Nephron progenitor cell (in vitro differentiated cells): Measurements from ENCODE around the gene RNF38.

ENCODE experiments used
- DNase-seq: peaks from one replicate; pipeline ENCODE4 v3.0.0; 2021
- H3K27ac Mint-ChIP-seq: 2 replicates; pipeline ENCODE4 v1.8.0; 2021; ENCODE audit warnings: mild to moderate bottlenecking, moderate library complexity, mixed read lengths
- H3K27me3 Mint-ChIP-seq: 2 replicates; pipeline ENCODE4 v1.8.0; 2021; ENCODE audit warnings: mild to moderate bottlenecking, low read depth, mixed read lengths; ENCODE audit not compliant: poor library complexity
- H3K36me3 Mint-ChIP-seq: 2 replicates; pipeline ENCODE4 v1.8.0; 2021; ENCODE audit warnings: low read depth, mixed read lengths
- H3K4me1 Mint-ChIP-seq: 2 replicates; pipeline ENCODE4 v1.8.0; 2021; ENCODE audit warnings: mixed read lengths
- H3K4me3 Mint-ChIP-seq: 2 replicates; pipeline ENCODE4 v1.8.0; 2021; ENCODE audit warnings: mild to moderate bottlenecking, moderate library complexity, mixed read lengths
- H3K9me3 Mint-ChIP-seq: 2 replicates; pipeline ENCODE4 v1.8.0; 2021; ENCODE audit warnings: mild to moderate bottlenecking, moderate library complexity, mixed read lengths
- TF ChIP-seq, protein P1 (sequence below): fragments of 200-600 bp; sonication (generic); IDR thresholded peaks from 2 replicates; pipeline ENCODE4 v1.5.0; 2021; ENCODE audit warnings: antibody characterized with exemption

The RNF38 gene

GRCh38 chr9:36336131-36336907 is 63.8 kb downstream of the RNF38 start:
- DNase-seq = no peak
- Mint-ChIP-seq H3K9me3 (no peaks in the 10 kb centered on the region), H3K4me3 (no peak overlapping the region)

GRCh38 chr9:36332006-36332405 is 68.1 kb downstream of the RNF38 start:
- Mint-ChIP-seq H3K9me3 (no peaks in the 10 kb centered on the region), H3K36me3 (peaks cover 26% of the 10 kb centered on the region), H3K4me1 (peaks cover 13% of the 10 kb centered on the region), H3K4me3 (no peak overlapping the region), H3K27ac (no peak overlapping the region), H3K27me3 (no peaks in the 10 kb centered on the region)
- TF ChIP-seq, protein P1, sequence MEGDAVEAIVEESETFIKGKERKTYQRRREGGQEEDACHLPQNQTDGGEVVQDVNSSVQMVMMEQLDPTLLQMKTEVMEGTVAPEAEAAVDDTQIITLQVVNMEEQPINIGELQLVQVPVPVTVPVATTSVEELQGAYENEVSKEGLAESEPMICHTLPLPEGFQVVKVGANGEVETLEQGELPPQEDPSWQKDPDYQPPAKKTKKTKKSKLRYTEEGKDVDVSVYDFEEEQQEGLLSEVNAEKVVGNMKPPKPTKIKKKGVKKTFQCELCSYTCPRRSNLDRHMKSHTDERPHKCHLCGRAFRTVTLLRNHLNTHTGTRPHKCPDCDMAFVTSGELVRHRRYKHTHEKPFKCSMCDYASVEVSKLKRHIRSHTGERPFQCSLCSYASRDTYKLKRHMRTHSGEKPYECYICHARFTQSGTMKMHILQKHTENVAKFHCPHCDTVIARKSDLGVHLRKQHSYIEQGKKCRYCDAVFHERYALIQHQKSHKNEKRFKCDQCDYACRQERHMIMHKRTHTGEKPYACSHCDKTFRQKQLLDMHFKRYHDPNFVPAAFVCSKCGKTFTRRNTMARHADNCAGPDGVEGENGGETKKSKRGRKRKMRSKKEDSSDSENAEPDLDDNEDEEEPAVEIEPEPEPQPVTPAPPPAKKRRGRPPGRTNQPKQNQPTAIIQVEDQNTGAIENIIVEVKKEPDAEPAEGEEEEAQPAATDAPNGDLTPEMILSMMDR = no peak
- no peak for DNase-seq

More at GRCh38 chr9:36336131-36336907, 63.8 kb downstream of the RNF38 start:
- H3K27ac Mint-ChIP-seq = no peak overlapping the region
- no peaks in the 10 kb centered on the region for H3K27me3 Mint-ChIP-seq
- TF ChIP-seq, protein P1 = no peak
- peaks cover 64% of the 10 kb centered on the region for H3K36me3 Mint-ChIP-seq
- H3K4me1 Mint-ChIP-seq = no peaks in the 10 kb centered on the region

DNA sequence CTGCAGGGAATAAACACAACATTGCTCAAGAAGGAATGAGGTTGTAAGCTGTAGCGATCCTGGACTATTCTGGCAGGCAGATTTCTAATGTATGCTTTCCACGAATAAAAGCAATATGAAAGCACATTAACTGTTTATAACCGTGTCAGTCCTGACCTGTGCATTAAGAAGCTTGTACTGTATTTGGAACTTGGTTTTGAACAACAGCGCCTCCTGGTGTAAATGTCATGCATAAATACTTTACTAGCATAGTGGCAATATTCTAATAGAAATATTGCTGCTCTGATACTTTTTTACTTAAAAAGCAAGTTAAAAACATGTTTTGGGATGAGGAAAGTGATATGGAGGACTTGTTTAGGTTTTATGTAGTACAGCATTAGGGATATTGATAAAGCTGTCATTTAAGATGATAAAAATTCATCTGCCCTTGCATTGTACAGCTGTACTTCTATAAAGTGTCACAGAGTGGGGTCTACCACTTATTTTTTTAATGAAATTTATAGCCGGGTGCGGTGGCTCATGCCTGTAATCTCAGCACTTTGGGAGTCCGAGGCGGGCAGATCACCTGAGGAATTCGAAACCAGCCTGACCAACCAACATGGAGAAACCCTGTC is 71.2 kb downstream of the RNF38 start:
- no peaks in the 10 kb centered on the region for H3K36me3 Mint-ChIP-seq
- H3K27me3 Mint-ChIP-seq = no peaks in the 10 kb centered on the region
- TF ChIP-seq, protein P1 = peak; percentile 87
- no peak overlapping the region for H3K4me3 Mint-ChIP-seq
- H3K4me1 Mint-ChIP-seq = peaks cover 15% of the 10 kb centered on the region
- no peak overlapping the region for H3K27ac Mint-ChIP-seq
- no peaks in the 10 kb centered on the region for H3K9me3 Mint-ChIP-seq
- DNase-seq = peak; percentile 53

GRCh38 chr9:36325081-36325828 is 74.8 kb downstream of the RNF38 start:
- TF ChIP-seq, protein P1 = no peak
- peaks cover 15% of the 10 kb centered on the region for H3K4me1 Mint-ChIP-seq
- no peak overlapping the region for H3K27ac Mint-ChIP-seq
- no peak overlapping the region for H3K4me3 Mint-ChIP-seq
- peaks cover 17% of the 10 kb centered on the region for H3K9me3 Mint-ChIP-seq
- no peaks in the 10 kb centered on the region for H3K36me3 Mint-ChIP-seq
- H3K27me3 Mint-ChIP-seq = no peaks in the 10 kb centered on the region
- DNase-seq = no peak

- Mint-ChIP-seq H3K4me1 (peaks cover 25% of the 10 kb centered on the region), H3K9me3 (peaks cover 17% of the 10 kb centered on the region), H3K27me3 (peaks cover under 1% of the 10 kb centered on the region), H3K4me3 (no peak overlapping the region), H3K27ac (no peak overlapping the region), H3K36me3 (no peaks in the 10 kb centered on the region)
- DNase-seq = no peak
- TF ChIP-seq, protein P1 = no peak
Measured at GRCh38 chr9:36323926-36324325, 76.1 kb downstream of the RNF38 start.
